HepG2 (cell line): Measurements from ENCODE around the gene ERC1. TPM values are rescaled to one million over a fixed set of nuclear protein-coding genes. Genes with fewer than 3 reads are reported as not detected.

Experiments
- ATAC-seq: fragments of 200-7000 bp; cut with Tn5 transposase; 3 replicates; pipeline ENCODE4 v1.9.1; 2020; ENCODE audit warnings: mild to moderate bottlenecking, moderate library complexity
- BruUV-seq: library from RNA; stranded (reverse); fragments of 400-500 nt; replicated peaks from 2 replicates; lab custom pipeline; 2021; lab: Mats Ljungman, UMichigan
- CTCF ChIA-PET: fragments of 300-600 bp; formaldehyde crosslinking; extraction: SDS; loops from one replicate; lab custom pipeline; 2021; ENCODE audit warnings: low total read pairs, inconsistent platforms, low intra/inter-chr PET ratio; lab: Yijun Ruan, JAX
- POLR2A ChIA-PET: fragments of 350-600 bp; sonication (Branson Sonifier 250); formaldehyde crosslinking; loops from one replicate; lab custom pipeline; 2020; ENCODE audit warnings: antibody characterized with exemption, inconsistent platforms; lab: Yijun Ruan, JAX
- DNase-seq: peaks from one replicate; pipeline ENCODE4 v3.0.0-alpha.2; 2015; ENCODE audit warnings: low spot score
- FAIRE-seq: peaks from 3 replicates; lab custom pipeline; 2011; peaks lifted over from hg19 to GRCh38; lab: Jason Lieb, UNC
- H2AFZ ChIP-seq: one replicate; pipeline ENCODE4 v1.6.1; 2011; ENCODE audit warnings: low read length, inconsistent platforms
- H3K27ac ChIP-seq: fragments of 300-600 bp; 3 replicates; pipeline ENCODE4 v1.8.0; 2011; ENCODE audit warnings: mixed run types, mild to moderate bottlenecking, mixed read lengths, low read length, inconsistent platforms; ENCODE audit not compliant: insufficient read depth; ENCODE audit errors: extremely low read length
- H3K27me3 ChIP-seq, 2 experiments: fragments of 200-600 bp in 1 of 2; 2 replicates in 1 of 2; 3 replicates in 1 of 2; pipeline versions ENCODE4 v1.6.0 to v1.8.0; 2011; ENCODE audit warnings: low read length in 2 of 2, mild to moderate bottlenecking in 2 of 2, moderate library complexity in 2 of 2, inconsistent platforms in 1 of 2; ENCODE audit not compliant: insufficient read depth in 2 of 2, control insufficient read depth in 1 of 2
- H3K36me3 ChIP-seq, 2 experiments: fragments of 200-600 bp in 1 of 2; replicated peaks in 1 of 2; 2 replicates in 1 of 2; 3 replicates in 1 of 2; pipeline versions ENCODE4 v1.5.1 to v1.8.0; 2011; ENCODE audit warnings: low read length in 2 of 2, inconsistent platforms in 1 of 2; ENCODE audit not compliant: insufficient read depth in 2 of 2, control insufficient read depth in 1 of 2
- H3K4me1 ChIP-seq: 2 replicates; pipeline ENCODE4 v1.5.1; 2012; ENCODE audit warnings: low read length, inconsistent platforms; ENCODE audit not compliant: insufficient read depth
- H3K4me2 ChIP-seq: 2 replicates; pipeline ENCODE4 v1.6.0; 2011; ENCODE audit warnings: low read depth, low read length, inconsistent platforms
- H3K4me3 ChIP-seq, 3 experiments: fragments of 200-600 bp in 1 of 3; sonication (generic), shearing (Covaris generic) in 1 of 3; replicated peaks in 1 of 3; 2 replicates each; pipeline ENCODE4 v1.5.1; 2011 to 2016; ENCODE audit warnings: low read length in 3 of 3, inconsistent platforms in 2 of 3, low read depth in 2 of 3, mild to moderate bottlenecking in 2 of 3, control low read depth in 1 of 3, mixed read lengths in 1 of 3; ENCODE audit not compliant: insufficient read depth in 1 of 3
- H3K79me2 ChIP-seq: one replicate; pipeline ENCODE4 v1.6.1; 2011; ENCODE audit warnings: low read length, inconsistent platforms; ENCODE audit not compliant: insufficient read depth
- H3K9ac ChIP-seq: 2 replicates; pipeline ENCODE4 v1.6.0; 2011; ENCODE audit warnings: mild to moderate bottlenecking, low read depth, low read length, inconsistent platforms; ENCODE audit not compliant: insufficient read depth
- H3K9me3 ChIP-seq: 2 replicates; pipeline ENCODE4 v1.5.1; 2012; ENCODE audit warnings: mild to moderate bottlenecking, low read length
- H4K20me1 ChIP-seq: 2 replicates; pipeline ENCODE4 v1.6.0; 2011; ENCODE audit warnings: inconsistent platforms, mild to moderate bottlenecking, low read length, moderate library complexity; ENCODE audit not compliant: insufficient read depth
- CSRNP2 ChIP-seq: sonication (generic); formaldehyde crosslinking; conservative IDR thresholded peaks from 2 replicates; pipeline ENCODE4 v1.8.0; 2022; ENCODE audit warnings: low read depth, missing genetic modification reagents
- FOXO4 ChIP-seq: sonication (generic); formaldehyde crosslinking; conservative IDR thresholded peaks from 2 replicates; pipeline ENCODE4 v1.8.1; 2023; ENCODE audit warnings: missing genetic modification reagents
- HDAC1 ChIP-seq: sonication (generic); formaldehyde crosslinking; IDR thresholded peaks from 2 replicates; pipeline ENCODE4 v1.5.1; 2020; ENCODE audit warnings: mild to moderate bottlenecking, missing genetic modification reagents
- HHEX ChIP-seq: IDR thresholded peaks from 2 replicates; pipeline ENCODE4 v1.6.1; 2016; ENCODE audit warnings: control low read depth
- HNF4G ChIP-seq, 2 experiments: sonication (generic) in 1 of 2; formaldehyde crosslinking in 1 of 2; IDR thresholded peaks; 2 replicates each; pipeline versions ENCODE4 v1.4.0 to v1.6.1; 2011 to 2020; ENCODE audit warnings: borderline replicate concordance in 2 of 2, low read depth in 2 of 2, mild to moderate bottlenecking in 2 of 2, low read length in 1 of 2, missing genetic modification reagents in 1 of 2, moderate library complexity in 1 of 2
- MBNL3 ChIP-seq: fragments of 250-450 bp; sonication (Bioruptor Pico); conservative IDR thresholded peaks from 2 replicates; pipeline ENCODE4 v1.8.0; 2022; ENCODE audit warnings: mild to moderate bottlenecking, inconsistent platforms
- NFE2L2 ChIP-seq: fragments of 150-350 bp; IDR thresholded peaks from 2 replicates; pipeline ENCODE4 v1.6.1; 2014; ENCODE audit warnings: low read length
- PAWR ChIP-seq: sonication (generic); formaldehyde crosslinking; IDR thresholded peaks from 2 replicates; pipeline ENCODE4 v1.4.0; 2020; ENCODE audit warnings: missing genetic modification reagents, mild to moderate bottlenecking, borderline replicate concordance
- POLR2G ChIP-seq: fragments of 200-400 bp; formaldehyde crosslinking; IDR thresholded peaks from 2 replicates; pipeline ENCODE4 v1.6.1; 2018; ENCODE audit warnings: mild to moderate bottlenecking, low read depth, low read length, moderate library complexity
- ZBED4 ChIP-seq: sonication (generic); formaldehyde crosslinking; IDR thresholded peaks from 2 replicates; pipeline ENCODE4 v1.4.0; 2020; ENCODE audit warnings: missing genetic modification reagents, borderline replicate concordance
- ZKSCAN5 ChIP-seq: sonication (generic); formaldehyde crosslinking; IDR thresholded peaks from 2 replicates; pipeline ENCODE4 v1.5.1; 2020; ENCODE audit warnings: mild to moderate bottlenecking, missing genetic modification reagents
- ZNF329 ChIP-seq: sonication (generic); formaldehyde crosslinking; IDR thresholded peaks from 2 replicates; pipeline ENCODE4 v1.9.0; 2021; ENCODE audit warnings: low read depth, mild to moderate bottlenecking, missing genetic modification reagents
- WGBS: methylation state at CpG from one replicate; pipeline ENCODE4 v1.1.6; 2017; ENCODE audit warnings: low lambda C conversion rate; 5-methylcytosine and 5-hydroxymethylcytosine counted together
- in situ Hi-C: cut with HindIII; loops from 2 replicates; pipeline ENCODE4 v1.10.0; 2017; ENCODE audit warnings: low pct_unique_long_range_greater_than_20kb; ENCODE audit not compliant: extremely low pct_ligation_motif_present
- intact Hi-C: fragments of 100-400 bp; cut with micrococcal nuclease; formaldehyde crosslinking; loops from one replicate; pipeline ENCODE4 v1.10.0; 2022; ENCODE audit not compliant: unreplicated experiment
- polyA plus RNA-seq, 8 experiments: library from polyadenylated mRNA; depleted of rRNA in 3 of 8; stranded (reverse) in 7 of 8; unstranded in 1 of 8; fragments of >200 nt; fragmentation: Illumina TruSeq in 4 of 8; extraction: Trizol in 4 of 8; gene quantifications; 2 replicates each; pipeline versions ENCODE4 v1.2.1 to v1.2.3, GENCODE V29; 2011 to 2016; ENCODE audit warnings: low read depth in 4 of 8, missing spikeins in 1 of 8, mixed read lengths in 1 of 8; ENCODE audit not compliant: insufficient read depth in 1 of 8
- total RNA-seq, 5 experiments: library from RNA; depleted of rRNA; stranded (reverse); fragments of >200 nt; fragmentation: Illumina TruSeq; extraction: Trizol; gene quantifications; 2 replicates each; pipeline ENCODE4 v1.2.3, GENCODE V29; 2016; ENCODE audit warnings: low read depth in 1 of 5

ERC1 gene
- total and polyA plus RNA-seq, 2 of the 13 experiments (the other 11 are each of a cell fraction or from before 2014, with no cell fraction given): 6.1 to 12.4 TPM

- no peak overlapping the region for H3K9ac ChIP-seq
- H3K36me3 ChIP-seq: no peaks in the 10 kb centered on the region; a peak in 1 of 5 replicates
- FAIRE-seq (no peak), ATAC-seq (no peak)
- no peak overlapping the region for H3K4me2 ChIP-seq
- no peak overlapping the region for H3K27ac ChIP-seq
- in situ Hi-C loops: no loop called here
- H3K9me3 ChIP-seq: no peaks in the 10 kb centered on the region
- H3K4me1 ChIP-seq: peaks cover under 1% of the 10 kb centered on the region; the same call in 1 of the 2 replicates
- CTCF ChIA-PET: no interaction called here
- H2AFZ ChIP-seq: no peak overlapping the region
- BruUV-seq: no TSS peak
- TF ChIP-seq POLR2G: no peak
- TF ChIP-seq ZNF329: no peak
- TF ChIP-seq HDAC1 (CRISPR knock-in tag): no peak
- no peak for TF ChIP-seq NFE2L2
- TF ChIP-seq FOXO4 (CRISPR knock-in tag): no peak
- no peak for TF ChIP-seq ZKSCAN5
- no peak for TF ChIP-seq HHEX (CRISPR knock-in tag)
- no peak for TF ChIP-seq MBNL3 (CRISPR knock-in tag)
- no peak for TF ChIP-seq HNF4G (IDR thresholded peaks at IDR 0.05; ENCODE audit: borderline replicate concordance, low read depth, low read length)
- no peak for TF ChIP-seq HNF4G (CRISPR knock-in tag; IDR thresholded peaks at IDR 0.05; ENCODE audit: borderline replicate concordance, low read depth)
- TF ChIP-seq PAWR (CRISPR knock-in tag): no peak
- TF ChIP-seq CSRNP2 (CRISPR knock-in tag): no peak
- TF ChIP-seq ZBED4 (CRISPR knock-in tag): no peak
- TF ChIP-seq, all 625 proteins: peak for 0
- POLR2A ChIA-PET: no interaction called here
- H4K20me1 ChIP-seq: no peaks in the 10 kb centered on the region
- intact Hi-C loops: no loop called here
- no peaks in the 10 kb centered on the region for H3K79me2 ChIP-seq
- WGBS: 84% methylated on average over 4 of the region's 4 CpGs
- no peaks in the 10 kb centered on the region for H3K27me3 ChIP-seq
- H3K4me3 ChIP-seq: no peak overlapping the region
- DNase-seq: no peak
Observed at GRCh38 chr12:1382826-1383225, 391.8 kb downstream of the ERC1 start.
